Measurements from ENCODE around the gene STYK1. TPM values are rescaled to one million over a fixed set of nuclear protein-coding genes. Genes with fewer than 3 reads are reported as not detected.

The STYK1 gene
- polyA plus RNA-seq, 3 donors = not detected

GRCh38 chr12:10634427-10634826, 39.4 kb downstream of the STYK1 start:
- H3K4me3 ChIP-seq (replicated peaks in 1 of 3; ENCODE audit: low read depth in 2 of 3, low read length in 3 of 3) = no peak overlapping the region
- intact Hi-C loops (cut with micrococcal nuclease) = no loop called here
- no peak overlapping the region for H3K4me3 Mint-ChIP-seq
- peaks cover 0 to 3% (median 2%) of the 10 kb centered on the region in 3 donors for H3K27me3 Mint-ChIP-seq (ENCODE audit: low read depth in 3 of 3)
- H2AFZ ChIP-seq (ENCODE audit: insufficient read depth, low read depth, low read length, poor library complexity, severe bottlenecking) = no peak overlapping the region
- no peaks in the 10 kb centered on the region for H3K9me3 ChIP-seq (replicated peaks in 1 of 2; ENCODE audit: control insufficient read depth in 1 of 2, insufficient read depth in 1 of 2, low read length in 2 of 2)
- H3K4me1 ChIP-seq (ENCODE audit: control insufficient read depth in 1 of 2, insufficient read depth in 2 of 2, low read length in 2 of 2) = no peaks in the 10 kb centered on the region
- TF ChIP-seq CTCF (IDR thresholded peaks at IDR 0.05) = no peak
- no peak overlapping the region for H3K9ac ChIP-seq (ENCODE audit: insufficient read depth, low read length, poor library complexity, severe bottlenecking)
- no peak overlapping the region for H3K4me2 ChIP-seq (replicated peaks; ENCODE audit: extremely low read depth, low read length, poor library complexity, severe bottlenecking)
- H3K79me2 ChIP-seq (ENCODE audit: insufficient read depth, low read length) = no peaks in the 10 kb centered on the region
- H3K9me3 Mint-ChIP-seq = no peaks in the 10 kb centered on the region
- no peaks in the 10 kb centered on the region for H3K27me3 ChIP-seq (ENCODE audit: control insufficient read depth in 2 of 2, insufficient read depth in 2 of 2, low read length in 2 of 2)
- no peaks in the 10 kb centered on the region for H4K20me1 ChIP-seq (ENCODE audit: insufficient read depth, low read length)
- H3K36me3 ChIP-seq (replicated peaks in 1 of 2; ENCODE audit: control insufficient read depth in 1 of 2, insufficient read depth in 2 of 2, low read length in 2 of 2) = no peaks in the 10 kb centered on the region
- H3K27ac Mint-ChIP-seq = peak overlapping the region in 1 of 7 donors; percentile 10
- no peak overlapping the region for H3K27ac ChIP-seq (ENCODE audit: low read depth in 1 of 2, low read length in 2 of 2)
- H3K4me1 Mint-ChIP-seq = no peaks in the 10 kb centered on the region
- H3K36me3 Mint-ChIP-seq = no peaks in the 10 kb centered on the region
- DNase-seq = no peak
- 97% methylated on average over 3 of the region's 5 CpGs for WGBS (ENCODE audit: insufficient coverage)

- no peak for DNase-seq
- Mint-ChIP-seq H3K9me3 (no peaks in the 10 kb centered on the region), H3K4me1 (no peaks in the 10 kb centered on the region), H3K4me3 (no peak overlapping the region), H3K36me3 (no peaks in the 10 kb centered on the region), H3K27ac (no peak overlapping the region), H3K27me3 (ENCODE audit: low read depth in 3 of 3) (peaks cover 0 to 1% (median 0%) of the 10 kb centered on the region in 3 donors)
- WGBS (ENCODE audit: insufficient coverage) = 100% methylated on average over 2 of the region's 3 CpGs
- intact Hi-C loops (cut with micrococcal nuclease) = no loop called here
- Histone ChIP-seq H3K9ac (ENCODE audit: insufficient read depth, low read length, poor library complexity, severe bottlenecking) (no peak overlapping the region), H3K4me1 (ENCODE audit: control insufficient read depth in 1 of 2, insufficient read depth in 2 of 2, low read length in 2 of 2) (no peaks in the 10 kb centered on the region), H3K4me2 (replicated peaks; ENCODE audit: extremely low read depth, low read length, poor library complexity, severe bottlenecking) (no peak overlapping the region), H3K4me3 (replicated peaks in 1 of 3; ENCODE audit: low read depth in 2 of 3, low read length in 3 of 3) (no peak overlapping the region), H3K27me3 (ENCODE audit: control insufficient read depth in 2 of 2, insufficient read depth in 2 of 2, low read length in 2 of 2) (no peaks in the 10 kb centered on the region), H3K36me3 (replicated peaks in 1 of 2; ENCODE audit: control insufficient read depth in 1 of 2, insufficient read depth in 2 of 2, low read length in 2 of 2) (no peaks in the 10 kb centered on the region), H2AFZ (ENCODE audit: insufficient read depth, low read depth, low read length, poor library complexity, severe bottlenecking) (no peak overlapping the region), H4K20me1 (ENCODE audit: insufficient read depth, low read length) (no peaks in the 10 kb centered on the region), H3K27ac (ENCODE audit: low read depth in 1 of 2, low read length in 2 of 2) (no peak overlapping the region), H3K79me2 (ENCODE audit: insufficient read depth, low read length) (no peaks in the 10 kb centered on the region), H3K9me3 (replicated peaks in 1 of 2; ENCODE audit: control insufficient read depth in 1 of 2, insufficient read depth in 1 of 2, low read length in 2 of 2) (no peaks in the 10 kb centered on the region)
- TF ChIP-seq CTCF (IDR thresholded peaks at IDR 0.05) = no peak
These were observed 40.3 kb downstream of the STYK1 start for GRCh38 chr12:10633541-10633940.

All from CD14-positive monocyte (primary cell).